GM18520 (cell line): ENCODE data around the gene SETD3.

Experiments
- ATAC-seq: cut with Tn5 transposase; IDR thresholded peaks from one replicate; pipeline ENCODE4 v1.9.1; 2021; ENCODE audit not compliant: unreplicated experiment

The SETD3 gene

DNA sequence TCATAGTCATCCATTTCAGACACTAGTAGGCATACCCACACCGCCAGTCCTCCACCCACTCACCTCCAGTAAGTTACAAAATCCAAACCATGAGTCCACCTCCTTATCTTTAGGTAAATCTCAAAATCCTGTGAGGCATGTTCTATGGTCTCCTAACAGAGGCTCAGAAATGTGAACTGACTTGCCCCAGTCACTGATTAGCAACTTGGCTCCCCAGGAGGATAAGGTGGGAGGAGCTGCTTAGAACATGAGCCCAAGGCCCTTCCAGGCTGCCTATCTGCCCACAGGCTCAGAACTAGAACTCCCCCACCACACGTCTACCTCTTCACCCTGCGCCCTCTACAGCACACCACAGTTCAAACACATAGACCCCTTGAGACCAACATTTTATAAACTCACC is 19.9 kb downstream of the SETD3 start:
- ATAC-seq, result no peak

DNA sequence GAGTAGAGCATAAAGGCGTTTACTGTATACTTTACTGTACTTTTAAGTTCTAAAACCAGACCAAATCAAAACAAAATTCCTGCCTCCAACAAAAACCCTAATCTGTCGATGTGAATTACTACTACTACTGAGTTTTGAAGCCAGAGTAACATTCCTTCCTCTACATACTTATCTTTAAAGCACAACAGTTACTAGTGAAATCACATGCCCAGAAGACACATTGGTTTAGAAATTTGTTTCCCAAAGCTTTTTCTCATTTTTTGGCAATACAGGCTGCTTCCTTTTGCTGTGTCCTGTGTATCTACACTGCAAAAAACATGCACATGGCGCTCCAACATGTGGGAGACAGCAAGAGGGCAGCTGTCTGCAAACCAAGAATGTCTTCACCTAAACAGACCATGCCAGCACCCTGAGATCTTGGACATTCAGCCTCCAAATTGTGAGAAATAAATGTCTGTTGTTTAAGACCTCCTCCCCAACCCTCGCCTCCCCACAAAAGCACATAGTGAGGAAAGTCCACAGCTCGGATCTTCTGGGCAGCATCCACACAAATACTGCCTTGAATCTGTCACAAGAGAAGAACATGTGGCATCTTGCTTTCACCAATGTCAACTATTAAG is 21.1 kb downstream of the SETD3 start:
- no peak for ATAC-seq

DNA sequence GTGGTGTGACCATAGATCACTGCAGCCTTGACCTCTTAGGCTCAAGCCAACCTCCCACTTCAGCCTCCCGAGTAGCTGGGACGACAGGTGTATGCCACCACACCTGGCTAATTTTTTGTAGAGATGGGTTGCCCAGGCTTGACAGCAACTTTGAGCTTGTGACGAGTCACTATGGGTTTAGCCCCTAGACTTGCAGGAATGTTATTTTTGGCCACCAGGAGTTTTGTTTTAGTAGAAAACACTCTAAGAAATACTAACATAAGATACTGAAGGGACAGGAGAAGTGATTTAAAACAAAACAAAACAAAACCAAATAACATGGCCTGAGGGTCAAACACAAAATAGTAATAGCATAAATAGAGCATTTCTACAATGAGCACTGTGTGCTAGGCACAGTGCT is 26.4 kb downstream of the SETD3 start:
- ATAC-seq, result no peak

DNA sequence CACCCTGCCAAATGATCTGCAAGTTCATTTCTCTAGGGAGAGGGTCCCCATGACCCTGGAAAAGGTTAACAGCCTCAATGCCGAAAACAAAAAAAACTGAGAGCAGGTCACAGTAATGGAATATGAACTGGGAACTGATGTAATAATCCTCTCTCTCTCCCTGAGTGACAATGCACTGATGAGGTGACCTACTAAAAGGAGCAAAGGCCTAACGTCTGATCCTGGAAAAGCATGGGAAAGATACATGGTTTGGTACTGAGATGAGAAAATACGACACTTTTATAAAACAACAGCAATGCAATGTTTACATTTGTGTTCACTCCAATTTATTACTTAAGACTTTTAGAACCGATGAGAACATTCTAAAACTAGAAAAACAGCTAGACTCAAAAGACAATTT is 27.7 kb downstream of the SETD3 start:
- ATAC-seq, result no peak

DNA sequence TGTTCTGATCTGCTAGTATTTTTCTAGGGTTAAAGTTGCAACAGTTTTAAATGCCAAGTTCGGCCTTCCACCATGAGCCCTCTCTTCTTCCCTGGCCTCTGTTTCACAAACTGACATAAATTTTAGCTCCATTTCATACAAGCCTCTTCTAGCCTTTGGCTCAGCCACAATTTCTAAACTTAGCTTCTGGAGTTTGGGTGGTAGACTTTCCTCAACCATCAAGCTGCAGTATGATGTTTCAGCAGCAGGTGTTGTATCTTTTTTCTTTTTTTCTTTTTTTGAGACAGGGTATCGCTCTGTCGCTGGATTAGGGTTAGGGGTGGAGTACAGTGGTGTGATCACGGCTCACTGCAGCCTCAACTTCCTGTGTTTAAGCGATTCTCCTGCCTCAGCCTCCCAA is 29.4 kb downstream of the SETD3 start:
- no peak for ATAC-seq

DNA sequence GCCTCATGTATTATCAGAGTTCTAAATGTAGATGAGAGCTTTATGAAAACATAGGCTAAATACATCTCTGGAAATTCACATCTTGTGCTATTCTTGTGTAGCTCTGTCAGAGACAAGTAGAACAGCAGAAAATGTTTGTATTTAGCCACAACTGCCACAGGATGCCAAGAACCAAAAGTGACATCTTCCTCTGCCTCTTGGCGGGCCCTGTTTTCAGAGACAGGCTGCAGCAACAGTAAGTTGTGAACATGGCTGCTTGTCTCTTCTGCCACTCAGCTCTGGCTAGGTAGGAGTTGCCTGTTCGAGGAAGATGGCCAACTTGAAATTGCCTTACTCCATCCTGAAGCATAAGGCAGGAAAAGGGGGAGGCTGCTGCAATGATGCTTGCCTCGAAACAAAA is 30.4 kb downstream of the SETD3 start:
- ATAC-seq, result no peak

DNA sequence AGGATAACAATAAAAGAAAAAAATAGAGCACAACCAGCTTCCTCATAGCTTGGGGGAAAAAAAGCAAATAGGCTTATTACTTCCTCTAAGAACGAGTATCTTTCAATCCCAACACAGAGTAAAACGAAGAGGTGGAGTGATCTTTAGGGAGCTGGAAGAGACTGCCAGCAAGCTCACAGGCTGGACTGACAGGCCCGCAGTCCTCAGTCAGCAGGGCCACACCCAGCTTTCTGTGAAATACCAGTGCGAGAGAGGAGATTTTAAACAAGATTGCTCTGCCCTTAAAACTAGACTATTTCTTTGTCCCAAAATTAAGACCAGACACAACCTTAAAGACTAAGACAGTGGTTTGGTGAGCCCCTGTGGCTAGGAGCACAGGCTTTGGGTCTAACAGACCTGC is 32.9 kb downstream of the SETD3 start:
- no peak for ATAC-seq

DNA sequence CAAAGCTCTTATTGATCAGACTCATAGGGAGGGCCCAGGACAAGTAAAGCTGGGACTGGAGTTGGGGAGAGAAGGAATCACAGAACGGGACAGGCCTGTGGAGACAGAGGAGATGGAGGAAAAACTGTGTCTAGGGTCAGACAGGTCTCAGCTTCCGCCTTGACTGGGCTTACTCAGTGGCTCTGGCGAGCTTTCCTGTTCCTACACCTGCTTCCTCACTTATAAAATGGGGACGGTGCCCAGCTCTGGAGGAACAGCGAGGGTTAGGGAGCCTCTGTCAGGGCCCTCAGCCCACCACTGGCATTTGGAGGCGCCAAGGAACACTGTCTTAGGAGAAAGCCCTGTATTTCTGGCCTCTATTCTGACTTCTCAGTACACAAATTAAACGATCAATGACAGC is 34.7 kb downstream of the SETD3 start:
- ATAC-seq, result no peak

DNA sequence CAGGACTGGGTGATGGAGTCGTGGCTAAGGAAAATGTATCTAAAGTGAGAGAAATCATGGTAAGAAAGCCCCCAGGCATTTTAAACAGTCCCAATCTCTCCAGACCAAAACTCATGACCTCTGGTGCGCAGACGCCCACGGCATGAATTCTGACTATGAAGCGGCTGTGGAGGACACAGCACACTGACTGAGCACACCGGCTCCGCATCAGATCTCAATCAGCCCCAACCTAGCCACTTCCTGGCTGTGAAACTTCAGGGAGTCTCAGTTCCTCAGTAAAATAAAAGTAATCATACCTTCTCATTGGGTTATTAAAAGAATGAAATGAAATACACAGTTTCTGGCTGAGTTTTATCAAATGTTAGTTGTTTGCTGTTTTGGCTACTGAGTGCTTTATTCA is 38.7 kb downstream of the SETD3 start:
- ATAC-seq, result no peak

DNA sequence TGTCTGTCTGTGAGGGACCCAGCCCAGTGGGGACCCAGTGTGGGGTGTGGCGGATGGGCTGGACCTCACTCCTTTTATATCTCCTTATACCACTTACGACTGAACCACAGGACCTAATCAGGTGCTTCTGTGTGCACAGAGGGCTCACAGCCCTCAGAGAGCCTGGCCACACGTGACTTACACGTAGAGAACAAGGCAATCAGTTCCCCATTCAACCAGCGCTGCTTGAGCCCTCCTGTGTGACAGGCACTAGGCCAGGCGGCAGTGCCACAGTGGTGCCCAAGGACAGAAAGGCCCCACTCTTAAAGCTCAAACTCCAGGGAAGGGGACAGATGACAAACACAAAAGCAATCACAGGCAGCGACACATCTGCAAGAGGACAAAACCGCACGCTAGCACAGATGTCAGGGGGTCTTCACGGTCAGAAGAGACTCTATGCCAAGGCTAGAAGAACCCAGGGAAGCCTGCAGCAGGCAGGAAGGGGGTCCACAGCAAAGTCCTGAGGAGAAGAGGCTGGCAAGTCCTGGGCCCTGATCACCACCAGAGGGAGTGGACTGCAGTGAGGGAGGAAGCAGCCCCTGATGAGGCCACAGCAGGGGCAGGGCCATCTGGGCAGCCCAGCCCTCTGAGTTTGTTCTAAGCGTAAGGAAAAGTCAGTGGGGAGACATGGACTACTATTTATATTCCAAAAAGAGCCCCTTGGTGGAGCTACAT is 39.3 kb downstream of the SETD3 start:
- no peak for ATAC-seq

DNA sequence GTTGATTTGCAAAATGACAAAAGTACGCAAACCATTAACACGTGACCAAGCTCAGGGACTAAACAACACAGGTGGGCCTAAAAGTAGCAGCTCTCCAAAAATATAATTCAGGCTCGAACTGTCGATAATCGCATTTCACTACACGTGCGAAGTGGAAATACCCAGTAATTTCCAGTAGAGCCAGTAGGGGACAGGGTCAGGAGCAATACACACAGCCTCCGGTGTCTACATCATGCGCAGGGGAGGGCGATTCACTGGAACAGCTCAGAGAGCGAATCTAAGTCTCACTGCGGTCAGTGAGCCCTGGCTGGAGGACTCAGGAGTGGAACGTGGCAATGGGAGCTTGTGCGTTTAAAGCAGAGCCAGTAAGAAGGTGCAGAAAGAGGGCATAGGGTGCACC is 40.4 kb downstream of the SETD3 start:
- no peak for ATAC-seq

DNA sequence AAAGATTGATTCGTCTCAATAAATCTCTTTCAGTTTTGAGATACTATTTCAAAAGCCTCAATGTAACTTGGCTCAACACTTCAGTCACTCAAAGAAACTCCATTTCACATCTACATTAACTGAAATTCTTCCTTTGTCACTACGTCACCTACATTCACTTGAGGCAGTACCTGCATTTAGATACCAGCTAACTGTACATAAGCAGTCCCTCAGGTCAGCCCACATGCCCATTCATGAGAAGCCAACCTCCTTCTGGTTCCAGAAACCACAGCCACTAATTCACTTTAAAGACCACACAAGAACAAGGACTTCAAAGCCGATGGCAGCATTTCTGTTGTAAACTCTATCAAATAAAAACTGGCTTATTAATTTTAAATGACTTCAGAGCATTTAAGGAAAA is 43.0 kb downstream of the SETD3 start:
- no peak for ATAC-seq

DNA sequence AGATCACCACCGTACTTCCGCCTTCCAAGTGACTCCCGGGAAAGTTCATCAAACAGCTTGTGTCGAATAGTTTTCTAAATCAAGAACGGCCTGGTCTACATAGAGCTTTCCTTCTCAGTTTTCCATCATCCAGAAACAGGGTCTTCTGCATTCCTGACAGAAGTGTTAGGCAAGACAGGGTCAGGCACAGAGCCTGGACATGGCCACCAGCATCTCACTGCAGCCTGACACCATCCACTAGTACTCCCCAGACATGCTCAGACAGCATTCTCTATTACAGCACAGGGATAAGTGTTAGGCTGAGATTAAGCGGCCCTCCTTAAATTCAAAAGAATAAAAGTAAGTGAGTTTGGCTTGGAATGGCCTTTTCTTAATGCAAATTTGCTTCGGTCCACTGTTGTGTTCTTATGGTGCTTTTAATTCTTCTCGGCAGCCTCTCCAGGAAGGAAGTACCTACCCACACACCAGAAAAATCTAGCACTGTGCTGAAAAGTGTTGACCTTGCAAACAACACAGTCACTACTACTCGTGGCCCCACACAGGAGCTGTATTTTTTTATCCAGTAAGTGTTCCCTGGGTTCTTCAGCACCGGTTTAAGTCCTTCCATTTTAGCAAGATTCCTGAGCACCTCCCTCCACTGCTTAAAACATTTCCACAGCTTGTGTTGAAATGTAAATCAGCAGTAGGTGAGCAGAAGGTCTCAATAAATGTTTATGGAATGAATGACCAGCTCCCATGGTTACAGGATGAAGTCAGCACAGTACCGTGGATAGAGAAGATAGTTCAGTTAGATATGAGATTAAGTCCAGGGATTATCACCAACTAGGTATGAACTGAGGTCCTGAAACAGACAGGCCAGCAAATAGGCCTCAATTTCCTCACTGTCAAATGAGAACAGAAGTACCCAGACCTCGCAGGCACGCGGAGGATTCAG is 44.1 kb downstream of the SETD3 start:
- ATAC-seq, result no peak

DNA sequence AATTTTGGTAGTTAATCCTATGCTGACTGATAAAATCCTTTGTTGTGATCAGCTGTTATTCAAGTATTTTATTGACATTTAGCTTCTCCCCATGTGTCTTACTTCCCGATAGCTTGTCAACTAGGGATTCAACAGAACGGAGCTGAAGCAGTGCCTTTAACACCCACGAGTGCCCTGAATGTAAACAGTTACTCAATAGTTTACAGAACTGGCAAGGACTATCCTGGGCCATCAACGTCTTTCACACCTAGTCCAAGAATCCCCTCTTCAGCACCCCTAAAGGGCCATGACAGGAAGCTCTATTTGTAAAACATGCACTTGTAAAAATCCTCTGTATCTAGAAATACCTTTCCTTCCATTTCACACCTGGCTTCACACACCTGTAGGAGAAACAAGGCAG is 45.3 kb downstream of the SETD3 start:
- no peak for ATAC-seq

DNA sequence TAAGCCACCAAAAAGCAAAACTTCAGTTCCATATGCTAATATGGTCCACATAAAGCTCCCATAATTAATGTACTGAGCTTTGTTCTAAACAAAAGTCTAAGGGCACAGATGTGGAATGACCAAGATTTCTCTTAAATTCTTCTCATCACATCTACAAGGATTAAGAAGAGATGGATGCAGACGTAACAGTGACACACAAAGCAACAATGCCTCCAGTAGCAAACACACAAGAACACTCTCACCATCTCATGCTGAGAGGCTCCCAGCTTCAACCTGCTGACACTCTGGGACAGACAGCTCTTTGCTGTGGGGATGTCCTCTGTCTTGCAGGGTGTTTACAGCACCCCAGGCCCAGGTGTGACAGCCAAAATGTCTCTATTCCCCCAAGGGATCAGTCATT is 48.2 kb downstream of the SETD3 start:
- no peak for ATAC-seq

DNA sequence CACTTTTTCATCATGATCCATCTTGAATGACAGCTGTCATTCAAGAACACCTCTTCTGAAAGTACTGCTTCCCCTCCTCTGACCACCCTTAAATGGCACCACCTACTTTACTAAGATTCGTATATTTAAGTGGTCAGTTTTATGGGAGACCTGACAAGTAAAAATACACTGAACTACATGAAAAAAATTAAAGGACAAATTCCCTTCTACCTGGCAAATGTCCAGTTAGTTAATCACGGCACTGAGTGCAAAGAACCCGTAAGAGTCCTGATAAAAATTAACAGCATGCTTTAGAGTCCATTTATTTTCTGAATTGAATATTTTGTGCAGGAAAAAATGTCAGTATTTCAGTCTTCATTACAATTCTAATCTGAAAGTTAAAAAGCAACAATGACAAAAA is 48.7 kb downstream of the SETD3 start:
- ATAC-seq, result no peak

DNA sequence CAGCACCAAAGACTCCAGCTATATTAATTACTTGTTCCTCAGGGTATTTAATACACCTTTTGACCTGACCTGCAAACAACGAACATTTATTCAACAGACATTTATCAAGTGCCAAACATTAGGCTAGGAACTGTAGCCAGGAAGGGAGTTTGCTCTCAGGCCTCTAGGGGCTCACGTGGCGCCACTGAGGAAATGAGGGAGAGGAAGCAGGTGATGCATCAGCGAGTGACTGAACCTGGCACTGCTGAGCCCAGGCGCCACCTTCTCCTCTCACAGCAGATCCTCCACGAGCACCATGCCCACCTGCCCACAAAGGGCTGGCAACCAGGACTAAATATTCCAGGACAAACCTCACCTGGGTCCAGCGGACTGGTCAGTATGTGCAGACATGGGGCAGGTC is 50.2 kb downstream of the SETD3 start:
- ATAC-seq, result no peak

DNA sequence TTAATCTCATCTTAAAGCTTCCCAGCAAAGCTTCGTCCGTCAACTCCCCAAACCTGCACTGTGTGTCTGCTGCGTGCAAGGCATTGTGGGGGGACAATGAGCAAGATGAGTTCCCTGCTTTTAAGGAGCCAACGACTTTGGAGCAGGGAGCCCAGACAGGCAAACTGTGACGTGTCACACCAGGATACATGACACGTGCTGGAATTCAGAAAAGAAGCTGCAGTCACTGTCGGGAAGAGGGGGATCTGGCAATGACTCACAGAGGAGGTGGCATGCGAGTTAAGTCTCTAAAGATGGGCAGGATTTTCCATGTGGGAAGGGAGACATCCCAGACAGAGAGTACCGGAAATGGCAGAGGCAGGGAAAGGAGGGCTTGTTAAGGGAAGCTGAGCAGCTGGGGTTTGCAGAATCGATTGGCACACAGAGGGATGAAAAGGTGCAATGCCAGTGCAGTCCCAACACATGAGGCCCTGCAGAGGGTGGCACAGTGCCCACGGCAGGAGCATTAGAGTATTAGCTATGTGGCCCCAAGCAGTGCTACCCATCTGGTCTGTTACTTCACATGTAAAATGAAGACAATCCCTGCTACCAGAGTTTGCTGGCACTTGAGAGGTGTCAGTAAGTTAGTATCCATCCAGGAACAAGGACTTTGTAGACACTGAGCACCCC is 52.9 kb downstream of the SETD3 start:
- ATAC-seq, result no peak

DNA sequence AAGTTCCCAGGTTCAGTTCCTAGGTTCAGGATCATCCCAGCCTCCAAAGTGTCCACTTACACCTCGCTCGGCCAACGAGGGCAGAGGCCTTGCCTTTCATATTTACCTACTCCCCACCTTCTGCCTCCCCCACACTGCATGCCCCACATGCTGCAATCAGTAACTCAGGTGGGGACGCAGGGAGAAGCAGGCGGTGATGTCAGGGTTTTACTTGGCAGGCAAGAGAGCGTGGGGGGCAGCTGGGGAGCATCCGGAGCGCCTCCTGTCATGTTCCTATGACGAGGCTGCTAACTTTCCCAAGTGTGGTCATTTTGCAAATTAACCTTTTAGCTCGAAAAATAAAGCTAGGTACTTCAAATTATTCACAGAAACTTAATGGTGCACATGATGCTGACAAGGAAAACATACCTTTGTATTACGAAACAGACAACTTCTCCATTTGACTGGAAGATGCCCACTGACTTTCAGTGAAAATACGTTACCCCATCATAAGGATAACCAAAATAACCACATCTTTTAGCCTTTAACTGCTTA is 53.8 kb downstream of the SETD3 start:
- no peak for ATAC-seq

DNA sequence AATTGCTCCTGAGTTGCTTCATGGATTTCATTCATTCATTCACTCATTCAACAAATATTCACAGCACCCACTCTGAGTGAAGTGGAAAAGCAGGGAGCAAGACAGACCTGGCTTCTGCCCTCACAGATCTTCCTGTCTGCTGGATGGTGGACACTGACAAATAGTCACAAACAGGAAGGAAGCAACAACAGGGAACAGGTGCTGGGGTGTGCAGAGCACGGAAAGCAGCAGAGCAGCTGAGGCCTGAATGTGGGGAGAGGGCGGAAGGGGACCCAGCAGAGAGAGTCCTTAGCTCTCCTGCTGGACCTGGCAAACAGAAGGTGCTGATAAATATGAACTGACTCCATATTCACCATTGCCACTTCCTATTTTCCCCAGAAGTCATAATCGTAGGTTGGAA is 54.4 kb downstream of the SETD3 start:
- ATAC-seq, result no peak

DNA sequence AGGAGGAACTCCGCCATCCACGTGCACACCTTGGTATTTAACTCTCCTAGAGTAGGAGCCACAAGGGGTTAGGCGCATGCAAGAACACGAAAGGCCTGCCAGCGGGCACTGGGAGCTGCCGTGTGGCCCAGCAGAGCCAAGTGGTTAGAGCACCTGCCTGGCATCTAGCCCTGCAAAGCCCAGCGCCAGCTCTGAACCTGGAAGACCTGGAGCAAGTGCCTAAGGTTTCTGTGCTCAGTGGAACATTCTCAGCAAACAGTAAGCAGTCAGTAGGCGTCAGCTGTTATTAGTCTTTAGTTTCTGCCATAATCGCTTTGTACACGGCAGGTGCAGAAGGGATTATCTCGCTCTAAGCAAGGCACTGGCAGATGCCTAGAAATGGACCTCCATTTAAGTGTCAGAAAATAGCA is 55.4 kb downstream of the SETD3 start:
- ATAC-seq, result no peak
